AG04450 (cell line): ENCODE measurements around the gene DMD. TPM values are rescaled to one million over a fixed set of nuclear protein-coding genes. Genes with fewer than 3 reads are reported as not detected.

Experiments used
- CTCF ChIA-PET: fragments of 300-600, 350-600 bp; formaldehyde crosslinking; extraction: SDS; loops from one replicate; lab custom pipeline; 2022; ENCODE audit warnings: antibody characterized with exemption, inconsistent platforms; lab: Charles Lee
- POLR2A ChIA-PET: fragments of 350-600 bp; formaldehyde crosslinking; extraction: SDS; loops from one replicate; lab custom pipeline; 2021; ENCODE audit warnings: antibody characterized with exemption, inconsistent platforms; lab: Yijun Ruan, JAX
- DNase-seq: peaks from one replicate; pipeline ENCODE4 v3.0.0-alpha.2; 2011; ENCODE audit warnings: low read depth, low spot score
- H3K27ac ChIP-seq: one replicate; pipeline ENCODE4 v1.5.1; 2012; ENCODE audit warnings: low read depth, low read length, control low read depth
- H3K27me3 ChIP-seq: one replicate; pipeline ENCODE4 v1.6.0; 2012; ENCODE audit warnings: low read length; ENCODE audit not compliant: control insufficient read depth, insufficient read depth
- H3K4me3 ChIP-seq: 2 replicates; pipeline ENCODE4 v1.5.1; 2011; ENCODE audit warnings: mild to moderate bottlenecking, low read depth, low read length, control low read depth
- H3K9me3 ChIP-seq: 2 replicates; pipeline ENCODE4 v1.5.1; 2012; ENCODE audit warnings: low read length; ENCODE audit not compliant: control insufficient read depth, insufficient read depth
- CTCF ChIP-seq: IDR thresholded peaks from 2 replicates; pipeline ENCODE4 v1.5.1; 2011; ENCODE audit warnings: low read depth, low read length, control low read depth, inconsistent platforms
- polyA plus RNA-seq: library from polyadenylated mRNA; depleted of rRNA; stranded (reverse); fragments of >200 nt; gene quantifications from 2 replicates; pipeline ENCODE4 v1.2.3, GENCODE V29; 2011

The DMD gene
- polyA plus RNA-seq, 1 experiment, result 7.6 TPM

GRCh38 chrX:33183361-33183760 lies 28.0 kb downstream of the DMD start:
- Histone ChIP-seq H3K27ac (peak overlapping the region; percentile 21), H3K27me3 (no peaks in the 10 kb centered on the region), H3K9me3 (no peaks in the 10 kb centered on the region), H3K4me3 (no peak overlapping the region)
- TF ChIP-seq CTCF, result no peak
- ChIA-PET POLR2A (no interaction called here), CTCF (no interaction called here)
- peak; percentile 44 for DNase-seq

GRCh38 chrX:33178690-33179089 lies 32.7 kb downstream of the DMD start:
- no peak overlapping the region for H3K4me3 ChIP-seq
- CTCF ChIA-PET, result interaction anchor here (0.8 kb wide), 1 partner anchor 161 kb away, joined by 3 read pairs; no protein-coding TSS in a partner anchor
- no peak for TF ChIP-seq CTCF
- H3K27me3 ChIP-seq, result no peaks in the 10 kb centered on the region
- DNase-seq, result no peak
- POLR2A ChIA-PET, result no interaction called here
- H3K27ac ChIP-seq, result no peak overlapping the region
- no peaks in the 10 kb centered on the region for H3K9me3 ChIP-seq

- POLR2A ChIA-PET, result no interaction called here
- DNase-seq, result no peak
- Histone ChIP-seq H3K27me3 (no peaks in the 10 kb centered on the region), H3K27ac (no peak overlapping the region), H3K4me3 (no peak overlapping the region), H3K9me3 (no peaks in the 10 kb centered on the region)
- CTCF ChIA-PET, result interaction anchor here (0.8 kb wide), 1 partner anchor 161 kb away, joined by 3 read pairs; no protein-coding TSS in a partner anchor
- no peak for TF ChIP-seq CTCF
Observed at GRCh38 chrX:33178218-33178617, 33.1 kb downstream of the DMD start.

- no peak for TF ChIP-seq CTCF
- no peaks in the 10 kb centered on the region for H3K27me3 ChIP-seq
- no peak for DNase-seq
- H3K4me3 ChIP-seq, result no peak overlapping the region
- H3K27ac ChIP-seq, result no peak overlapping the region
- ChIA-PET CTCF (no interaction called here), POLR2A (no interaction called here)
- H3K9me3 ChIP-seq, result no peaks in the 10 kb centered on the region
Observed at GRCh38 chrX:33175201-33175600, 36.1 kb downstream of the DMD start.

GRCh38 chrX:33171041-33171440 lies 40.3 kb downstream of the DMD start:
- DNase-seq, result no peak
- H3K4me3 ChIP-seq, result no peak overlapping the region
- no peak for TF ChIP-seq CTCF
- no peaks in the 10 kb centered on the region for H3K27me3 ChIP-seq
- H3K9me3 ChIP-seq, result no peaks in the 10 kb centered on the region
- POLR2A ChIA-PET, result no interaction called here
- CTCF ChIA-PET, result no interaction called here
- H3K27ac ChIP-seq, result no peak overlapping the region
